Mesendoderm (in vitro differentiated cells): ENCODE data around the gene TMEM267.
A peak's percentile ranks its signal among the peaks of the same experiment; 100 is the strongest.
"Not testable (repeated sequence)": the region's sequence is repeated elsewhere in the genome, so short reads cannot be mapped to it uniquely, and the experiment has no call there.

ENCODE experiments used
- DNase-seq: peaks from one replicate; pipeline ENCODE4 v3.0.0; 2013
- H2AK5ac ChIP-seq: 2 replicates; pipeline ENCODE4 v1.6.1; 2013; ENCODE audit warnings: low read length, inconsistent platforms
- H2BK120ac ChIP-seq: 2 replicates; pipeline ENCODE4 v1.6.1; 2013; ENCODE audit warnings: low read depth, mild to moderate bottlenecking, low read length, moderate library complexity, mixed read lengths
- H2BK15ac ChIP-seq: replicated peaks from 2 replicates; pipeline ENCODE4 v1.6.1; 2013; ENCODE audit warnings: low read depth, mild to moderate bottlenecking, moderate library complexity
- H2BK5ac ChIP-seq: 2 replicates; pipeline ENCODE4 v1.6.1; 2013; ENCODE audit warnings: low read length, inconsistent platforms
- H3K18ac ChIP-seq: 2 replicates; pipeline ENCODE4 v1.6.1; 2013; ENCODE audit warnings: mild to moderate bottlenecking, low read length, mixed read lengths
- H3K23ac ChIP-seq: one replicate; pipeline ENCODE4 v1.6.1; 2013; ENCODE audit warnings: low read length
- H3K27ac ChIP-seq: 2 replicates; pipeline ENCODE4 v1.5.1; 2013; ENCODE audit warnings: low read depth, mild to moderate bottlenecking, inconsistent platforms, low read length, moderate library complexity
- H3K27me3 ChIP-seq: 2 replicates; pipeline ENCODE4 v1.6.1; 2013; ENCODE audit warnings: low read length, control low read depth, mild to moderate bottlenecking, inconsistent platforms; ENCODE audit not compliant: insufficient read depth, poor library complexity
- H3K36me3 ChIP-seq: 2 replicates; pipeline ENCODE4 v1.6.1; 2013; ENCODE audit warnings: low read length, inconsistent platforms; ENCODE audit not compliant: control insufficient read depth, insufficient read depth
- H3K4ac ChIP-seq: one replicate; pipeline ENCODE4 v1.6.1; 2013; ENCODE audit warnings: low read depth, mild to moderate bottlenecking, low read length, moderate library complexity
- H3K4me1 ChIP-seq: 2 replicates; pipeline ENCODE4 v1.6.1; 2013; ENCODE audit warnings: low read depth, low read length, inconsistent platforms; ENCODE audit not compliant: control insufficient read depth
- H3K4me2 ChIP-seq: 2 replicates; pipeline ENCODE4 v1.6.1; 2013; ENCODE audit warnings: low read length
- H3K4me3 ChIP-seq: 2 replicates; pipeline ENCODE4 v1.5.1; 2013; ENCODE audit warnings: mild to moderate bottlenecking, low read length
- H3K56ac ChIP-seq: one replicate; pipeline ENCODE4 v1.6.1; 2013; ENCODE audit warnings: low read length
- H3K79me1 ChIP-seq: 2 replicates; pipeline ENCODE4 v1.6.1; 2013; ENCODE audit warnings: low read length, inconsistent platforms
- H3K79me2 ChIP-seq: 2 replicates; pipeline ENCODE4 v1.6.1; 2013; ENCODE audit warnings: mild to moderate bottlenecking, low read length; ENCODE audit not compliant: control insufficient read depth, insufficient read depth
- H3K9ac ChIP-seq: 2 replicates; pipeline ENCODE4 v1.6.1; 2013; ENCODE audit warnings: low read length, inconsistent platforms
- H4K5ac ChIP-seq: one replicate; pipeline ENCODE4 v1.6.1; 2013; ENCODE audit warnings: low read length
- H4K8ac ChIP-seq: one replicate; pipeline ENCODE4 v1.6.1; 2013; ENCODE audit warnings: low read depth, mild to moderate bottlenecking, control low read depth, low read length, moderate library complexity
- WGBS: extraction: QIAGEN DNeasy Blood & Tissue Kit; methylation state at CpG from one replicate; pipeline ENCODE4 v1.1.7; 2013; ENCODE audit warnings: low lambda C conversion rate, missing lambda C conversion rate; ENCODE audit not compliant: insufficient coverage; ENCODE audit errors: extremely low coverage; 5-methylcytosine and 5-hydroxymethylcytosine counted together

TMEM267 gene

DNA sequence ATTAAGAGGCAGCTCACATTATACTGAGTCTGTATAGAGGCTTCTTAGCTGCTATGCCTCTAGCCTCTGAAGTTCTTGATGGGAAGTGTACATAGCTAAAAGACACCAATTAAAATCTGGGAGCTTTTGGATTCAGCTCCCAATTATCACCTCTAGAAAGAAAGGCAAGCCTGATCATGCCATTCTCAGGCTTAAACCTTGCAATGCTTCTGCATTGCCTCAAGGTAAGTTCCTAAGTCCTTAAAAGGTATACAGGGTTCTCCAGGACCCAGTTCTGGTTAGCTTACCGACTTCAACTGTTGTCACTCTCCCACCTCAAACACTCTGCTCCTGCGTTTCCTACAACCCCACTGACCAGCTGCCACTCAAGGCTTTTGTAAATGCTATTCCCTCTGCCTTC is 54.0 kb downstream of the TMEM267 start:
- DNase-seq: peak; percentile 38
- no CpG with 5 or more reads among the region's 2 CpGs for WGBS
- H3K56ac ChIP-seq: no peak overlapping the region
- no peak overlapping the region for H3K9ac ChIP-seq
- H3K18ac ChIP-seq: no peak overlapping the region
- H3K79me2 ChIP-seq: no peaks in the 10 kb centered on the region
- H3K27ac ChIP-seq: no peak overlapping the region
- H3K79me1 ChIP-seq: no peaks in the 10 kb centered on the region
- H2AK5ac ChIP-seq: peak overlapping the region; percentile 32
- H3K36me3 ChIP-seq: no peaks in the 10 kb centered on the region
- H2BK5ac ChIP-seq: no peak overlapping the region
- no peak overlapping the region for H3K23ac ChIP-seq
- no peak overlapping the region for H3K4me2 ChIP-seq
- H3K27me3 ChIP-seq: no peaks in the 10 kb centered on the region
- H2BK120ac ChIP-seq: no peak overlapping the region
- H2BK15ac ChIP-seq: no peak overlapping the region
- no peak overlapping the region for H3K4me3 ChIP-seq
- peaks cover 11% of the 10 kb centered on the region for H3K4me1 ChIP-seq
- no peak overlapping the region for H3K4ac ChIP-seq
- no peak overlapping the region for H4K5ac ChIP-seq
- H4K8ac ChIP-seq: no peak overlapping the region

DNA sequence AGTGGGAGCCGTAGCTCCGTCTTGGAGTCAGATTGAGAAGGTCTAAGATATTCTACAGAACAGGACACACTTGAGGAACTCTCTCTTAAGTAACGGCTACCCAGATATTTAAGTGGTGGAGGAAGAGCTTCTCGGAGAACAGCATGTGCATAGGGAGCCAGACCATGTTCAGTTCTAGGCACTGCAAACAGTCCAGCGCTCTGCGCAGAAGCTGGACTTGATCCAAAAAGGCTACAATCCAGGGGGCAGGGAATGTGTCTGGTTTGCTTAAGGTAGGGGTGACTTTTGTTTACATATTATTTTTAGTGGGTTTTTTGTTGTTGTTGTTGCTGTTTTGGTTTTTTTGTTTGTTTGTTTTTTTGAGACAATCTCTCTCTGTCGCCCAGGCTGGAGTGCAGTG is 54.6 kb downstream of the TMEM267 start:
- no peak overlapping the region for H3K27ac ChIP-seq
- no peak overlapping the region for H4K5ac ChIP-seq
- H3K9ac ChIP-seq: no peak overlapping the region
- H3K4me1 ChIP-seq: peaks cover 11% of the 10 kb centered on the region
- peak overlapping the region; percentile 81 for H2AK5ac ChIP-seq
- no peaks in the 10 kb centered on the region for H3K79me2 ChIP-seq
- no peak overlapping the region for H2BK15ac ChIP-seq
- H3K4ac ChIP-seq: peak overlapping the region; percentile 2
- H3K27me3 ChIP-seq: no peaks in the 10 kb centered on the region
- no peak overlapping the region for H3K4me2 ChIP-seq
- H3K18ac ChIP-seq: peak overlapping the region; percentile 1
- H2BK5ac ChIP-seq: peak overlapping the region; percentile 17
- no peak overlapping the region for H4K8ac ChIP-seq
- H3K79me1 ChIP-seq: no peaks in the 10 kb centered on the region
- H3K36me3 ChIP-seq: no peaks in the 10 kb centered on the region
- DNase-seq: no peak
- H3K4me3 ChIP-seq: no peak overlapping the region
- H3K23ac ChIP-seq: no peak overlapping the region
- no peak overlapping the region for H3K56ac ChIP-seq
- H2BK120ac ChIP-seq: no peak overlapping the region
- no CpG with 5 or more reads among the region's 7 CpGs for WGBS

DNA sequence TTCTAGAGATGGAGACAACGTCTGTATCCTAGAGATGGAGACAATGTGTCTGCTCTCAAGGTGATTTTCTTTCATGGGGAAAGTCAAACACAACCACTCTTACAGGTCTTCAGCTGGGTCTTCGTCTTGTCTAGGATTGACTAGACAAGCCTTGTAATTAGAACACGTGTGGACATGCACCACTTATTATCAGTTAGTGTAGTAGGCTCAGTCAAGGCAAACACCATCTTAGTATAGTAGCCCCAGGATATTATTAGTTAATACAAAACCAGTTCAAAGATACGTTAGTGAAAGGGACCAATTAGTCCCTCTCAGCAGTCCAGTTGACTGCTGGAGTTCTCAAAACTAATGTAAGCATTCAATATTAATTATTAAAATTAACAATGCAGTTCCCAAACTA is 56.4 kb downstream of the TMEM267 start:
- Histone ChIP-seq H3K27me3 (no peaks in the 10 kb centered on the region), H3K4me1 (peaks cover 7% of the 10 kb centered on the region), H4K8ac (no peak overlapping the region), H3K27ac (no peak overlapping the region), H3K9ac (no peak overlapping the region), H3K4me3 (no peak overlapping the region), H3K79me1 (no peaks in the 10 kb centered on the region), H3K56ac (no peak overlapping the region), H3K36me3 (no peaks in the 10 kb centered on the region), H3K18ac (no peak overlapping the region), H3K4me2 (no peak overlapping the region), H4K5ac (no peak overlapping the region), H3K79me2 (no peaks in the 10 kb centered on the region), H2BK15ac (no peak overlapping the region), H3K23ac (no peak overlapping the region), H2BK5ac (no peak overlapping the region), H2BK120ac (no peak overlapping the region), H3K4ac (no peak overlapping the region), H2AK5ac (no peak overlapping the region)
- DNase-seq: no peak
- no CpG with 5 or more reads among the region's 4 CpGs for WGBS

DNA sequence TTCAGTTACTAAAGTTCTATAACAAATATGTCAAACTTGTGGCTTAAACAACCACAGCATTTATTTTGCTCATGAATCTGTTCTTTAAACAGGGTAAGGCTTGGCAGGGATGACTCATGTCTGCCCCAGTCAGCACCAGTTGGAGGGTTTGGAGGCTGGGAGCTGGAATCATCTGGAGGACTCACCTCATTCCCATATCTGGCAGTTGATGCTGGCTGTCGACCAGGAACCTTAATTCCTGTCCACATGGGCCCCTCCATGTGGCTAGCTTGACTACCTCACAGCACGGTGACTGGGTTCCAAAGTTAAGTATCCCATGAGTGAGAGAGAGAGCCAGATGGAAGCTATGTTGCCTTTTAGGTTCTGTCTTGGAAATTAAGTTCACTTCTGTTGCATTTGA is 57.7 kb downstream of the TMEM267 start:
- Histone ChIP-seq H2BK15ac (no peak overlapping the region), H2BK120ac (no peak overlapping the region), H3K79me1 (no peaks in the 10 kb centered on the region), H3K23ac (no peak overlapping the region), H3K36me3 (no peaks in the 10 kb centered on the region), H4K8ac (no peak overlapping the region), H2BK5ac (no peak overlapping the region), H3K4me1 (peaks cover 6% of the 10 kb centered on the region), H3K4me2 (no peak overlapping the region), H3K18ac (no peak overlapping the region), H3K4me3 (no peak overlapping the region), H3K4ac (no peak overlapping the region), H3K9ac (no peak overlapping the region), H4K5ac (no peak overlapping the region), H3K27ac (no peak overlapping the region), H3K56ac (no peak overlapping the region), H3K27me3 (no peaks in the 10 kb centered on the region), H2AK5ac (no peak overlapping the region), H3K79me2 (no peaks in the 10 kb centered on the region)
- no peak for DNase-seq
- no CpG with 5 or more reads among the region's 2 CpGs for WGBS

DNA sequence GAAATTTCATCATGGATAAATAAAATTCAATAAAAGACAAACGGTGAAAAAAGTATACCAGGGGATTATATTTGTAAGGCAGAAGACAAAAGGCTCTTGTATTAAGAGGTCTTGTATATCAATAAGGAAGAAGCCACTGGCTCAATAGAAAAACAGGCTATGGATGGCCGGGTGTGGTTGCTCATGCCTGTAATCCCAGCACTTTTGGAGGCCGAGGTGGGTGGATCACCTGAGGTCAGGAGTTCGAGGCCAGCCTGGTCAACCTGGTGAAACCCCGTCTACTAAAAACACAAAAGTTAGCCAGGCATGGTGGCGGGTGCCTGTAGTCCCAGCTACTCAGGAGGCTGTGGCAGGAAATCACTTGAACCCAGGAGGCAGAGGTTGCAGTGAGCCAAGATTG is 60.6 kb downstream of the TMEM267 start:
- not testable (repeated sequence) for H3K27ac ChIP-seq, H3K9ac ChIP-seq, H3K79me2 ChIP-seq, H3K56ac ChIP-seq, H3K36me3 ChIP-seq, DNase-seq, H2BK15ac ChIP-seq, H3K4ac ChIP-seq, H4K5ac ChIP-seq, H4K8ac ChIP-seq, H3K4me1 ChIP-seq, H3K23ac ChIP-seq, H3K4me2 ChIP-seq, H2AK5ac ChIP-seq, H3K27me3 ChIP-seq, H3K4me3 ChIP-seq, H3K18ac ChIP-seq, H2BK120ac ChIP-seq, H3K79me1 ChIP-seq, H2BK5ac ChIP-seq
- no CpG with 5 or more reads among the region's 6 CpGs for WGBS

GRCh38 chr5:43422143-43422542 is 61.5 kb downstream of the TMEM267 start:
- Histone ChIP-seq H2AK5ac (no peak overlapping the region), H3K79me1 (no peaks in the 10 kb centered on the region), H3K9ac (no peak overlapping the region), H3K56ac (no peak overlapping the region), H3K18ac (no peak overlapping the region), H3K4me1 (no peaks in the 10 kb centered on the region), H3K79me2 (no peaks in the 10 kb centered on the region), H3K4ac (no peak overlapping the region), H4K5ac (no peak overlapping the region), H3K23ac (no peak overlapping the region), H2BK5ac (no peak overlapping the region), H3K27ac (no peak overlapping the region), H3K27me3 (no peaks in the 10 kb centered on the region), H4K8ac (no peak overlapping the region), H2BK120ac (no peak overlapping the region), H2BK15ac (no peak overlapping the region), H3K36me3 (no peaks in the 10 kb centered on the region), H3K4me3 (no peak overlapping the region), H3K4me2 (no peak overlapping the region)
- no CpG with 5 or more reads among the region's 2 CpGs for WGBS
- DNase-seq: peak; percentile 31
